K562 (cell line): Measurements from ENCODE around the gene RNF19B. TPM values are rescaled to one million over a fixed set of nuclear protein-coding genes. Genes with fewer than 3 reads are reported as not detected.

ENCODE experiments used
- CHD7 ChIP-seq: fragments of 200-600 bp; sonication (generic); IDR thresholded peaks from one replicate; pipeline ENCODE4 v1.6.1; 2012; ENCODE audit warnings: mild to moderate bottlenecking, low read depth, low read length, inconsistent platforms
- ID3 ChIP-seq, 2 experiments: fragments of 250-450 bp in 1 of 2; fragments of 450-650 bp in 1 of 2; sonication (Bioruptor Pico) in 1 of 2; IDR thresholded peaks; 2 replicates each; pipeline versions ENCODE4 v1.6.1 to v1.8.0; 2016 to 2021; ENCODE audit warnings: mild to moderate bottlenecking in 2 of 2, moderate library complexity in 2 of 2, missing compliant biosample characterization in 1 of 2, missing genetic modification characterization in 1 of 2
- SMARCB1 ChIP-seq: IDR thresholded peaks from 2 replicates; pipeline ENCODE4 v1.6.1; 2011; ENCODE audit warnings: improper control_type of control experiment, low read depth; ENCODE audit not compliant: insufficient read length
- TCF3 ChIP-seq: sonication (generic); formaldehyde crosslinking; IDR thresholded peaks from 2 replicates; pipeline ENCODE4 v1.4.0; 2020; ENCODE audit warnings: mild to moderate bottlenecking, missing genetic modification reagents
- polyA plus RNA-seq, 8 experiments: library from polyadenylated mRNA; depleted of rRNA in 4 of 8; stranded (reverse) in 5 of 8; unstranded in 3 of 8; fragments of >200 nt; fragmentation: Nextera tagmentation in 2 of 8; fragmentation: Illumina TruSeq in 1 of 8; extraction: Ambion mirVana in 2 of 8; extraction: Trizol in 1 of 8; gene quantifications; 2 replicates each; pipeline versions ENCODE4 v1.2.1 to v1.2.3, GENCODE V29; 2011 to 2014; ENCODE audit warnings: inconsistent platforms in 1 of 8, missing spikeins in 1 of 8
- total RNA-seq, 7 experiments: library from RNA; depleted of rRNA in 6 of 7; stranded (reverse); fragments of >200 nt in 6 of 7; fragmentation: Illumina TruSeq in 2 of 7; extraction: Trizol in 2 of 7; gene quantifications; 2 replicates each; pipeline versions ENCODE4 v1.2.1 to v1.2.3, GENCODE V29; 2011 to 2021; ENCODE audit warnings: low replicate concordance in 1 of 7

RNF19B gene
- total and polyA plus RNA-seq, 9 of the 15 experiments (the other 6 are each of a cell fraction or from before 2014, with no cell fraction given), result 2.6 to 14.9 (median 10.1) TPM

- TF ChIP-seq CHD7, result no peak
- TF ChIP-seq SMARCB1, result peak; percentile 63
- no peak for TF ChIP-seq ID3 (CRISPR knock-in tag; IDR thresholded peaks at IDR 0.05)
- TF ChIP-seq ID3 (tag; IDR thresholded peaks at IDR 0.05), result peak; percentile 43; the same call in 1 of the 2 replicates
- peak; percentile 96 for TF ChIP-seq TCF3 (CRISPR knock-in tag)
Observed at GRCh38 chr1:33009561-33009960, 45.0 kb upstream of the RNF19B start (continued).
